Measurements from ENCODE around the gene TDP2. TPM values are rescaled to one million over a fixed set of nuclear protein-coding genes. Genes with fewer than 3 reads are reported as not detected.

TDP2 gene
- total RNA-seq, 1 donor from 2014 or later: 42.3 TPM

DNA sequence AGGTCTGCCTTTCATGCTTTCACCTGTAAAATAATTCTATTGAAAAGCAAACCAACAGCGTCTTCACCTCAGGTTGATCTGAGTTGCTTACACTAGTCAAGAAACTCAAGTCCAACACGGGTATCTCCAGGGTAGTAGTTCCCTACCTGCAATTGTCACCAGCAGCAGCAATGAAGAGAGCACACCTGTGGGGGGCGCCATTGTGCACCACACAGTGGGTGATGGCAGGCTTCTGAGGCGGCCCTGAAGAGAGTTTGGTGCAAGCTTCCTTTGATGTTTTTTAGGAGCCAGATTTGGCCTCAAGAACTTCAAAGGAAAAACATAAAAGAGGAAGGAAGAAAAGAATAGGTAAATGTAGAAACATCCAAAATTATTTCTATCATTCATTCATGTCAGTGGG is 65.8 kb downstream of the TDP2 start:
- Histone ChIP-seq H3K4me3 (no peak overlapping the region), H3K36me3 (no peaks in the 10 kb centered on the region), H3K27ac (no peak overlapping the region), H3K4me1 (no peaks in the 10 kb centered on the region), H3K9me3 (no peaks in the 10 kb centered on the region), H3K27me3 (no peaks in the 10 kb centered on the region)
- TF ChIP-seq, protein P1, sequence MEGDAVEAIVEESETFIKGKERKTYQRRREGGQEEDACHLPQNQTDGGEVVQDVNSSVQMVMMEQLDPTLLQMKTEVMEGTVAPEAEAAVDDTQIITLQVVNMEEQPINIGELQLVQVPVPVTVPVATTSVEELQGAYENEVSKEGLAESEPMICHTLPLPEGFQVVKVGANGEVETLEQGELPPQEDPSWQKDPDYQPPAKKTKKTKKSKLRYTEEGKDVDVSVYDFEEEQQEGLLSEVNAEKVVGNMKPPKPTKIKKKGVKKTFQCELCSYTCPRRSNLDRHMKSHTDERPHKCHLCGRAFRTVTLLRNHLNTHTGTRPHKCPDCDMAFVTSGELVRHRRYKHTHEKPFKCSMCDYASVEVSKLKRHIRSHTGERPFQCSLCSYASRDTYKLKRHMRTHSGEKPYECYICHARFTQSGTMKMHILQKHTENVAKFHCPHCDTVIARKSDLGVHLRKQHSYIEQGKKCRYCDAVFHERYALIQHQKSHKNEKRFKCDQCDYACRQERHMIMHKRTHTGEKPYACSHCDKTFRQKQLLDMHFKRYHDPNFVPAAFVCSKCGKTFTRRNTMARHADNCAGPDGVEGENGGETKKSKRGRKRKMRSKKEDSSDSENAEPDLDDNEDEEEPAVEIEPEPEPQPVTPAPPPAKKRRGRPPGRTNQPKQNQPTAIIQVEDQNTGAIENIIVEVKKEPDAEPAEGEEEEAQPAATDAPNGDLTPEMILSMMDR (IDR thresholded peaks at IDR 0.05): no peak
- intact Hi-C loops (cut with DNase I): no loop called here
- ATAC-seq (no peak), DNase-seq (no peak)

Other genes with a start within 250 kb of the TDP2 start
- 3.1 TPM for gene GPLD1, start 177.3 kb downstream of the TDP2 start, total RNA-seq
- 15.5 TPM for gene ALDH5A1, start 171.9 kb downstream of the TDP2 start, total RNA-seq
- gene KIAA0319, start 20.7 kb downstream of the TDP2 start, total RNA-seq: 1.1 TPM
- 28.1 TPM for gene ACOT13, start 178 bp upstream of the TDP2 start, total RNA-seq
- 120 TPM for gene C6orf62, start 52.3 kb upstream of the TDP2 start, total RNA-seq
- gene GMNN, start 108.0 kb upstream of the TDP2 start, total RNA-seq: 10.0 TPM
- gene ARMH2, start 132.0 kb upstream of the TDP2 start, total RNA-seq: not detected